SHP77 treated with DMSO at 0.1 percent for 48 hours (cell line): ENCODE results near the gene ATP2B2.

Experiments
- DNase-seq: peaks from one replicate; lab custom pipeline; 2025; lab: John Stamatoyannopoulos, UW

ATP2B2 gene

DNA sequence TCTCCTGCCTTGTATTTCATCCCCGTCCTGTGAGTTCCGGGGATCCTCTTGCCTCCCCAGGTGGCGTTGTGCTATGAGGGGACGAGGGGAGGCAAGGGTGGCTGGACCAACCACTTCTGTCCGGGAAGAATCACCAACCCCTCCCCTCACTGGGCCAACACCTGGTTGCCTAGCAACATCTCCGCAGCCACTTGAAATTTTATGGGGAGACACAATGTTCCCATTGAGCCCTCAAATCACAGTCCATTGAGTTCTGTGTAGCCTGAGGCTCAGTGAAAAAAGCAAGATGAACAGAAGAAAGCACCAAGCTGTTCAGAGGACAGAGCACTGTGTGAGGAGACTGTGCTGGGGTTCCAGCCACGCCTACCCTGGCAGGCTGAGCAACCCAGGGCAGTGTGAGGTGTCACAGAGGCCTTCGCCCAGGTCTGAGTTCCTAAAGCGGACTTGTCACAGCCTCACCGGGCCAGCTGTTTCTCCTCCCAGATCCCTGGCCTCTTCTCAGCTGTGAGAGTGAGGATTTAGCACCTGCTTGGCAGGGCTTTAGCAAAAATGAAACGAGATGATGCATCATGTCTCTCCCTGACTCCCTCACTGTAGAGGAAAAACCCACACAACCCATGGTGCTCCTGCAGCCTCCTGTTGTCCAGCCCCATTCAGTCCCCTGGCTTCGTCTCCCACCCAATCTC is 76.8 kb downstream of the ATP2B2 start:
- DNase-seq: no peak

DNA sequence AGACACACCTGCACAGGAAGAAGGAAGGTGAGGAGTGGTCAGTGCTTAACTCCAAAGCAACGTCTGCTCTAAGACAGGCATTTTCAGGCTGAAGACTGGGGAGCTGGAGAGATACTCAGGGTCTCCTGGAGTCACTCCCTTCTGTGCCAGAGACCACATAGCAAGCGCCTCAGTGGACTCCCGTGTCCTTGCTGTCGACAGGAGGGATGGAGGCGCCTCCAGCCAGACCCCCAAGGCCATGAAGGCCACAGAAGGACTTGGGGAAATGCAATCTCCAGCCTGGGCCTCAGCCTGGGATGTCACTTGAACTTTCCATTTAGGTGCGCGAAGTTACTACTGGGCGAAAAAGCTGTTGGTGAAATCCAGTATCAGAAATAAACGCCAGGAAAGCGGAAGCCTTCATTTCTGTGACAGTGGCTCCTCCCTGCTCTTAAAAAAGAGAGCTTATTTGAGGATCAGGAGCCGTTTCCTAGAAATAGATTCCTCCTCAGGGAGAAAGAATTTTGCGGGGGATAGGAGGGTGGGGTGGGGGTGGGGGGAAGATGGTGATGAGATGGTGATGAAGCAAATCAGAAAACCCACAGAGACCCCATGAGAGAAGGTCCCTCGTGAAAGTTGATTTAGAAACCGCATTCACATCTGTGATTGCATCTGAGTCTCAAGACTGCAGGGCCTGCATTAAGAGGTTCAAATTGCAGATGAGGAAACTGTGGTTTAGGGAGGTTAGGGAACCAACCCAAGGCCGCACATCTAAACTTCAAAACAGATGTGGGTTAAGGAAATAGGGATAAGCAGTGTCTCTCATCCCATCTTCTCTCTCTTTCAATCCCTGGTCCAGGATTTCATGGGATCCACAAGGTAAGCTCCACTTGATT is 78.8 kb downstream of the ATP2B2 start:
- no peak for DNase-seq

DNA sequence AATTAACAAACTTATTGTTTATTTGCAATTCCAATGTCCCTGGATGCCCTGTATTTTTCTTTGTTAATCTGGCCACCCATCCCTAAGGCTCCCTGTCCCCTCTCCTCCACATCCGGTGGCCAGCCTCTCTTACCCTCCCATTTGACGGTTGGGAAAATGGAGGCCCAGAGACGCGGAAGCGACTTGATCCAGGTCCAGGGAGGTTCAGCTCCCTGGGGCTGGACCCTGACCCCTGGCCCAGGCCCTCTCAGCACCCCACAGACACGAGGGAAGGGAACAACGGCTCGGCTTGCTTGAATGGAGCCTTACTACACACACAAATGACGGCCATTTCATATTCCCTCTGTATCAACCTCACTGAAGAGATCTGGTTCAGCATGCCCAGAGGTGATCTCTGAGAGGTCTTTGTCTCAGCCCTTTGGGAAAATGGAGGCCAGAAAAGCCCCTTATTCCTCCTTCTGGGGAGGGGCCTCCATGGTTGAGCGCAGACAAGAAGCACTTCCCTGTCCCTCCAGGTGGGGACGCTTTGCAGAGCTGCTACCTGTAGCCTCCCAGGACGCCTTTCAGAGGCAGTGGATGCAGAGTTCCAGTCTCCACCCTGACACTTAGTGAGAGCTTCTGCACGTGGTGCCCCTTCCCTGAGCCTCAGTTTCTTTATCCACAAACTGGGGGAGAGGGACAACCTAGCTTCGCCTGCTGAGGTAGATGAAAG is 82.1 kb downstream of the ATP2B2 start:
- no peak for DNase-seq

DNA sequence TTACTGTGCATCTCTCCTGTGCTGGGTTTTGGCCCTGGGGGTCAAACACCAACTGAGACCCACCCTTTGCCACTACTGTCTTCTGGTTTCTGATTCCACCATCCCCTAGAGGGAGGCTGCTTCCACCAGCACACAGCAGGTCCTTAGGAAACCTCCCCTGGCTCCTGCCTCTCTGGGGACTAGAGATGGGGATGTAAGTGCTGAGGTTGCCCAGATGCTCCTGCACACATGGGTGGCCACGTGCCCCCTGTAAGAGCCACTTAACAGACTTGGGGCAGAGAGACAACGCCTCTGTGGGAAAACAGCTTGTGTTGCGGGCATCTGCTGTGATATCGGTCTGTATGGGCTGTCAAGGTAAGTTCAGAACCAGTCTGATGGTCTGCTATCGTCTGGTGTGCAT is 83.4 kb downstream of the ATP2B2 start:
- no peak for DNase-seq

DNA sequence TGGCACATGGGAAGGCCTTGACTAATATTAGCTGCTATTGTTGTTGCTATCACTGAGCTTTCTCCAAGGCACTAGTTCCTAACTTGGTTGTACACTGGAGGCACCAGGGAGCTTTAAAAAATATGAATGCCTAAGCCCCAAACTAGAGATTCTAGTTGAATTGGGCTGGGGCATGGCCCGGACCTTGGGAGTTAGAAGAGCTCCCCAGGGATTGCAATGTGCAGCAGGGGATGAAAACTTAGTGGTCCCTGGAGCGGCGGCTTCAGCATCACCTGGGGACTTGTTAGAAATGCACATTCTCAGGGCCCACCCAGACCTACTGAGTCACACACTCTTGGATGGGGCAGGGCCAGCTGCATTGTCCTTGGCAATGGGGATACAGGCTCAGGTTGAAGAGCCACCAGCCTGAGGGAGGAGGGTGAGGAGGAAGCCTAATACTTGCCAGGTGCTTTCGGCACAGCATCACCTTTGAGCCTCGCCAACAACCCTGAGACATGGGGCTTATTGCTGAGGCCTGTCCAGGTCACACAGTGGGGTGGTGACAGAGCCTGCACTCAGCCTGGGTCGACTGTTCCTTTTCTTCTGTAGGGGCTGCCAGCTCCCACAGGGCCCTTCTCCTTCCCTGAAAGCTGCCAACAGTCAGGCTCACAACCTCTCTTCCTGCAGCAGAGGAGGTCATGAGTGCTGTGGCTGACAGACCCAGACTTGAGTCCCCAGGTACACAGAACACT is 84.5 kb downstream of the ATP2B2 start:
- DNase-seq: no peak

DNA sequence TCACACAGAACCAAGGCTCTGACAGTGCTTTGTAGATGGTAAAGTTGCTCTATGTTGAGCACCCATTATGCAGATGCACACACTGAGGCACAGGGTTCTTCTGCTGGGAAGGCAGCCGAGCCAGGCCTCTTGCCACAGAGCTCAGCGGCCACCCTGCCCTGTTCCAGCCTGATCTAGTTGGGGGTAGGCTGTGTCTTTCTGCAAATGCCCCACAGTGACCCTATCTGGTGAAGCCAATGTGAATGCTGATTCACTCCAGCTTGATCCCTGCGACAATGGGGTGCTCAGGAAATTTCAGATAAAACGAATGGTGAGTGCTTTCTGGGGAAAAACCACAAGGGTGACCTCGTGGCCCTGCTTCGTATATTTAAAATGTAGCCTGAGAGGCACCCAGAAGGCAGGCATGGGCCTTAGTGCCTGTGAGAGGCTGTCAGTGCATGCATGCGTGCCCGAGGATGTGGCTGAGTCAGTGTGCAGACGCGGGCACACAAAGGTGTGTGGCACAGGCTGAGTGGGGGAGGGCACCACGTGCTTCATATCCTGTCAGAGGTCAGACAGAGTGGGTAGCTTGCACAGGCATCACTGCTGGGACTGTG is 85.7 kb downstream of the ATP2B2 start:
- DNase-seq: no peak

DNA sequence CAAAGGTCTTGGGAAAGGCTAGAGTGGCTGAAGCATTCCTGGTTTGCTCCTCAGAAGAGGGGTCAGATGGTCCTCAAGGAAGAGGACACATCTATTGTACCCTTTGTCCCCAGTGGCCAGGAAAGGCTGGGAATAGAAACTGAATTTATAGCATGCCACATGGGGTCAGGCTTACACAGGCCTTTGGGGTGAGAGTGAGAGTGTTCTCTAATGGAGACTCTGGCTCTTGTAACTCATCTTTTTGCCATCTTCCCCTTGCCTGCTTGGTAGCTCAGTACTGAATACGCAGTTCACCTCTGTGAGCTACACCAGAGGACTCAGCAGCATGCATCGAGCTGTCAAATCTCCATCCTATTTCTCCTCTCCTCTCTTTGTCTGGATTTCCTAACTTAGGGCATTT is 87.5 kb downstream of the ATP2B2 start:
- no peak for DNase-seq

DNA sequence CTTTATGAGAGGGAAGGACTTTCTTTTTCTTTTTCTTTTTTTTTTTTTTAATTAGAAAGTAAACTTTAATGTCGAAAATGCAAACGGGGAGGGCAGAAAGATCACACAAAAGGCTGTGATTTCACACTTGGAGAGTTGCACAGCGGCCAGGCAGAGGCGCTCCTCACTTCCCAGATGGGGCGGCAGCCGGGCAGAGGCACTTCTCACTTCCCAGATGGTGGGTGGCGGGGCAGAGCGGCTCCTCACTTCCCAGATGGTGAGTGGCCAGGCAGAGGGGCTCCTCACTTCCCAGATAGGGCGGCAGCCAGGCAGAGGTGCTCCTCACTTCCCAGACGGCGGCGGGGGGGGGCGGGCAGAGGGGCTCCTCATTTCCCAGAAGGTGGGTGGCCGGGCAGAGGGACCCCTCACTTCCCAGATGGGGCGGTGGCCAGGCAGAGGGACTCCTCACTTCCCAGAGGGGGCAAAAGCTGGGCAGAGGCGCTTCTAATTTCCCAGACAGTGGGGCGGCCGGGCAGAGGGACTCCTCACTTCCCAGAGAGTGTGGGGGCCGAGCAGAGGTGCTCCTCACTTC is 88.6 kb downstream of the ATP2B2 start:
- DNase-seq: no peak

DNA sequence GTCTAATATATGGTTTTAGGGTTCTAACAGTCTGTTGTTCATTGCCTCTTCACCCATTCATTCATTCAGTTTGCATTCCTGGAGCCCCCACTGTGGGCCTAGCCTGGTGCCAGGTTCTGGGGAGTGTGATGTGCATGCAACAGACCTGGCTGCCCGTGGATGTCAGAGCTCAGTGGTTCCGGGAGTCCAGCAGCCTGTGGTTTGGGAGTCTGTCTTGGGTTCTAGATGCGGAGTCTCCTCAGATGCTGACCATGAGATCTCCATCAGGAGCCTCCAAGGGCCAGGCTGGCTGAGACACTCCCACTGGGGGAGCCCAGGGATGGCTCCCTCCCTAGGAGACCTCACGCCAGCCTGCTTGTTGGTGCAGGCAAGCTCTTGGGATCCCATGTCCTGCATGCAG is 92.3 kb downstream of the ATP2B2 start:
- no peak for DNase-seq

DNA sequence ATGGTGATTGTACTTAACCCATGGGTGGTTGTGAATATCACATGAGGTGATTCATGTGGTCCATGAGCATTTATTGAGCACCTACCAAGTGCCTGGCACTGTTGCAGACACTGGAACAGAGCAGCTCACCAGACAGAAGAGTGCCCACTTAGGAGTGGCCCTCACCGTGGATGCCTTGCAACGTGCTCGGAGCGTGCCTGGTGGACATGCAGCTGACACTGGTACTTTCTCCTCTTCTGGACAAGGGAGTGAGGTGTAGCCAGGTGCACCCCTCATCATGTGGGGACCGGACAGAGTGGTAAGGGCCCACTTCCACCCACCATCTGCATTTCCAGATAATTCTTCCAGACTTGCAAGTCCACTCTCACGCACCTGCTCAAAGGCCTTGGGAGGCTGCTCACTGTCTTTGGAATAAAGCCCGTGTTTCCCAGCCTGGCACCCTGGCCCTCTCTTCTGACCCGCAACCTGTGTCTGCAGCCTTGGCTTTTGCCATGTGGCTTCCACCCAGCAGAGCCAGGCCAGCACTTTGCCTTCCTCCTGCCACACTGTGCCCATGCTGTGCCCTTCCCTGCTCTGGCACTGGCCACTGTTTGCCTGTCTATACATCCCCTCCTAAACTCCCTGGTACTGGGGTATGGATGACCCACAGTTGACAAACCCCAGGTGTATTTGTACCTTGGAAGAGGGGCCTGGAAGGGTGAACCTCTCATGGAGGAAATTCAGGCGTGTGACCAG is 93.6 kb downstream of the ATP2B2 start:
- DNase-seq: no peak

DNA sequence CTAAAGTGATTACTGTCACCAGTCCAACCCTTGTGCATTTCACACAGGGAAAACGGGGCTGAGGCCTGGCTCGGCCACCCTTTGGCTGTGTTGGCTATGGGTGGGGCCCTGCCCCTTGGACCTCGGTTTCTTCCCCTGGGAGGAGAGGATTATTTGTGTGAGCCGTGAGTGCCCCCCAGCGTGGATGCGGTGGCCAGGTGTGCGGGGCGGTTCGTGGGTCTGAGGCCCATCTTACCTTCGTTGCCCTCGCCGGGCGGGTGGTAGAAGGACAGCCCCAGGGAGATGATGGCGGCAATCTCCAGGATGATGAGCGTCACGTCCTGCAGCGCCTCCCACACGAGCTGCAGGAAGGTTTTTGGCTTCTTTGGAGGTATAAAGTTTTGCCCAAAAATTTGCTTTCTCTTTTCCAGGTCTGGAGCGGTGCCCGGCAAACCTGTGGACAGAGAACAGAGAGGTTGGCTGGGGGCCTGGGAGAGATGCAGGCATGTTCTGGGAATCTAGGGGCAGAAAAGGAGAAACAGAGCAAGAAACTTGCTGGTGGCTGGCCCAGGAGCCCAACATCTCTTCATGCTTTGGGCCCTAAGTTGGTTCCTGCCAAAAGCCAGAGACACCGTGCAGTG is 94.9 kb downstream of the ATP2B2 start:
- no peak for DNase-seq

DNA sequence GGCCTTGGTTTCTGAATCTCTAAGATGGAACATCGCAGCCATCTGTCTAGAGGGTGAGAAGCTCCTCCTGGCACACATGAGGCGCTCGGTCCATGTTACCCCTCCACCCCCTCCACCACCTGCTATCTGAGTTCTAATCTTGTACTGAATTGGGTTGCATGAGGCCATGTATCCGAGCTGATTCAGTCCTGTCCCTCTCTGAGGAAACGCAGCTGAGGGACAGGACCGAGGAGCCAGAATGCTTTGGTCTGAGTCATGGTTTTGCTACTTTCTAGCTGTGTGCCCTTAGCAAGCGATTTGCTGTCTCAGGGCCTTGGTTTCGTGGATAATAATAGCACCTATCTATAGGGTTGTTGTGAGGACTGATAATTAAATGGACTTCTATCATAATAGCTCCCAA is 96.7 kb downstream of the ATP2B2 start:
- no peak for DNase-seq

DNA sequence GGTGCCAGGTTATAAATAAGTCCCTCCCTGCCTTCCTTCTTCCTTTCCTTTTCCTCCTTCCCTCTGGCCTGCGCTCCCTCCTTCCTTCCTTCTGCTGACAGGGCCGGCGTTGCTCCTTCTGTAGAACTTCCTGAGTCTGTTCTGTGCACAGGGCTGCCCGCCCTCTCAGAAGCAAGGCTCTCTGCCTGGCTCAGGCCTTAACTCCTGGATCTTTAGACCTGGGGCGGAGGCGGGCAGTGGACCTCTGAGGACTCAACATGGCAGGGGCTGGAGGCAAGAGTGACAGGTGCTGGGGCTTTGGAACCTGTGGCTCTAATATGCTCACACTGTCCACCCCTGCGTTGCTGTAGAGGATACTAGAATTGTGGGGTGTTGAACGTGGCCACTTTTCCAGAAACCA is 98.0 kb downstream of the ATP2B2 start:
- DNase-seq: no peak

DNA sequence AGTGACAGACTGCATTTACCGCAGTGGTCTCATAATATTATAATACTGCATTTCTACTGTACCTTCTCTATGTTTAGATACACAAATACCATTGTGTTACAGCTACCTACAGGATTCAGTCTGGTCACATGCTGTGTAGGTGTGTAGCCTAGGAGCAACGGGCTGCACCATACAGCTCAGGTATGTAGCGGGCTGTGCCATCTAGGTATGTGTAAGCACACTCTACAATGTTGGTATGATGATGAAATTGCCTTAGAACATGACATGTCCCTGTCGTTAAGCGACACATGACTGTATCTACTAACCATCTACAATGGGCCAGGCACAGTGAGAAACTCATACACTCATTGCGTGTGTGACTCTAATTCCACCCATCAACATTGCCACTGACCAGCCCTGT is 99.0 kb downstream of the ATP2B2 start:
- DNase-seq: no peak

DNA sequence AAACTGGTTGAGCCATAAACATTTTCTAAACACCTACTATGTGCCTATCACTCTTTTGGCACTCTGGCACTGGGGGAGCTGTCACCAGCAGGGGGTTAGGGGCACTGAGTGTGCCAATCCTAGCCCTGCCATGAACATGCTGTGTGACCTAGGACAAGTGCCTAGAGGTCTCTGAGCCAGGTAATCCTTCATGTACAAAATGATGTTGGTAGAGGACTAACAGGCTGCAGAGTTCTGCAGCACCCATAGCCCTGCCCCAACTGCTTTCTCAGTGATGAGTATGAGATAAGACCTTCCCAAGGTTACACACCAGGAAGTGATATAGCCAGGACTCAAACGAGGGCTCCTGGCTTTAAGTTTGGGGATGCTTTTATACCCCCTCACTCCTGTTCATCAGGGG is 99.6 kb downstream of the ATP2B2 start:
- no peak for DNase-seq

DNA sequence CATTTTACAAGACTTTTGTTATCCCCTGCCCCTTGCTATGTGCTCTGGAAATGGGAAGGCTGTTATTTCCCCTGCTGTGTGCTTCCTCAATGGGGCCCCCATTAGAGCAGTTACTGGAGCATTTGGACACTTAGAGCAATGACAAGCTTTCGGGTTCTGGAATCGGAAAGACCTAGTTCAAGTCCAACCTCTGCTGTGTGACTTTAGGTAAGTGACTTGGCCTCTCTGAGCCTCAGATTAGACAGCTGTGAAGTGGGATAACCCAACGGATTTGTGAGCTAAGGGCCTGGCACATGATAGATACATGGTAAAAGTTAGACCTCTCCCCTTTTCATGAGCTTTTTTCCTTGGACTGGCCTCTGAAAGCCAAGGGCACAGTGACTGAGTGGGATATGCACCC is 100.5 kb downstream of the ATP2B2 start:
- no peak for DNase-seq

DNA sequence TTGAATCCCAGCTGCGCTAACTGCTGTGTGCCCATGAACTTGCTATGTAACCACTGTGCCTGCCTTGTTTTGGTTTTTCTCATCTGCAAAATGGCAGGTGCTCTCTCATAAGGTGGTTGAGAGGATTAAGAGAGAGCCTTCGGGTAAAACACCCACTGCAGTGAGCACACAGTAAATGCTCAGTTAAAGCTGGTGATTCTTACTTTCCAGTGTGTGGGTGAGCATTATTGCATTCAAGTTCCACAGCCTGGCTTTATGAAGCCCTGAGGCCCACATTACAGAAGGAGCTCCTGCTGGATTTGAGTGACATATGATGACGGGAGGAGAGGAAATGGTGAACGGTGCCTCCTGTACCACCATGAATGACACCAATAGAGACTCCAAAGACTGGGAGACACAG is 101.0 kb downstream of the ATP2B2 start:
- no peak for DNase-seq

DNA sequence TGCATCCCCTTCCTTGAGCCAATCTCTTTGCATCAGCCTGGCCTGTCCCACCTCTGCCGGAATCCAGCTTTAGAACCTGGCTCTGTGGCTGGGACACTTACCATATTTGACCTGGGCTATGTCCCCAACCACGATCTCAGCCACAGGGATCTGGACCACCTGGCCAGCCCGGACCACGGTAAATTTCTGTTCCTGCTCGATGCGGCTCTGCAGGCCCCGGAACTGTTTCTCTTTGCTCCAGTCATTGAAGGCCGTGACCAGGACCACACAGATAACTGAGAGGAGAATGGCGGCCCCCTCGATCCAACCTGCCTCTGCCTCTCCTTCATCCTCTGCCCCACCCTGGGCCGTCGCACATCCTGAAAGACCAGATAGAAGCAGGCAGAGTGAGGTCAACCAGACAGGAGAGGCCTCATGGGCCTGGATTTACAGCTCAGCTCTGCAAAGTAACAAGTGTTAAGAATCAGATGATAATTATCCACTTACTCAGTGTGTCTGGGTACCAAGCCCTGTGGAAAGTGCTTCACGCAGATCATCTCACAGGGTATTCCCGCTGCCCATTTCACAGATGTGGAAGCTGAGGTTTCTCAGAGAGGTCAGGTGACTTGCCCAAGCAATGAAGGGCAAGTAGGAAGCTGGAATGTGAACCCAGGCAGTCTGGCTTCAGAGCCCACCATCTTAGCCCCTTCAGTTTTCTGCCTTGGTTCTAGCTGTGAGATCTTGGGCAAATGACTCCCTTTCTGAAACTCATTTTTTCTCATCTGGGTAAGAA is 103.2 kb downstream of the ATP2B2 start:
- DNase-seq: no peak

DNA sequence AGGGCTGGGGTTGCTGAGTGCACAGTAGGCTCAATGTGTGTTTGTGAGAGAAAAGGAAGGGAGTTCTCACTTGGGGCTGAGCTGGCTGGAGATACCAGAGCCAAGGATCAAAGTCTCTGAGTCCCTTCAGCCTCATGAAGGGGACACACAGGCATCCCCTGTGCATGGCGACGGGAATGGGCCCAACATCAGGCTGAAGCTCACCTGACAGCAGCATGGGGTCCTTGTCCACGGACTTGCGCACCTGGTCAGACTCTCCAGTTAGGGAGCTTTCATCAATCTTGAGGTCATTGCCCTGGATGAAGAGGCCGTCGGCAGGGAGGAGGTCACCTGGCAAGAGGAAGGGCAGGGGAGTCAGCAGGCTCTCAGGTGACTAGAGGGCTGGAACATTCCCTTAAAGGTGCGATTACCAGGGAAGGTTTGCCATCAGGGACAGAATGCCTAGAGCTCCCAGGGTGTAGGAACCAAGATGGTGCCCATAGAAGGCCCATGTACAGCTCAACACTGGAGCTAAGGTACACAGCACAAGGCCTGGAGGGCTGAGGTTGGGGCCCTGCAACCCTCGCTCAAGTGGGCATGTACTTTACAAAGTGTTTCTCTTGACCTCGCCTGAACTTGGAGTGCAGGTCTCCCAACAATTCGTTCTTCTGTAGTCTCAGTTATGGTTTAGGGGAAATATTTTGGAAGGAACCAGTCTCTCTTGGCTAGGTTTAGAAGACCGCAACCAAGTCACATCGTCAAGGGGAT is 104.5 kb downstream of the ATP2B2 start:
- DNase-seq: no peak
